Glomerular endothelial cell (primary cell): ENCODE data around the gene SLC34A1. TPM values are rescaled to one million over a fixed set of nuclear protein-coding genes. Genes with fewer than 3 reads are reported as not detected.
"Not testable (repeated sequence)": the region's sequence is repeated elsewhere in the genome, so short reads cannot be mapped to it uniquely, and the experiment has no call there.

Experiments
- DNase-seq: peaks from one replicate; pipeline ENCODE4 v3.0.0-alpha.2; 2011; ENCODE audit warnings: low read depth, low spot score; ENCODE audit errors: extremely low read depth
- total RNA-seq: library from RNA; depleted of rRNA; stranded (reverse); fragments of >200 nt; gene quantifications from 2 replicates; pipeline ENCODE4 v1.2.3, GENCODE V29; 2015

The SLC34A1 gene
- total RNA-seq, 1 donor from 2014 or later = not detected

DNA sequence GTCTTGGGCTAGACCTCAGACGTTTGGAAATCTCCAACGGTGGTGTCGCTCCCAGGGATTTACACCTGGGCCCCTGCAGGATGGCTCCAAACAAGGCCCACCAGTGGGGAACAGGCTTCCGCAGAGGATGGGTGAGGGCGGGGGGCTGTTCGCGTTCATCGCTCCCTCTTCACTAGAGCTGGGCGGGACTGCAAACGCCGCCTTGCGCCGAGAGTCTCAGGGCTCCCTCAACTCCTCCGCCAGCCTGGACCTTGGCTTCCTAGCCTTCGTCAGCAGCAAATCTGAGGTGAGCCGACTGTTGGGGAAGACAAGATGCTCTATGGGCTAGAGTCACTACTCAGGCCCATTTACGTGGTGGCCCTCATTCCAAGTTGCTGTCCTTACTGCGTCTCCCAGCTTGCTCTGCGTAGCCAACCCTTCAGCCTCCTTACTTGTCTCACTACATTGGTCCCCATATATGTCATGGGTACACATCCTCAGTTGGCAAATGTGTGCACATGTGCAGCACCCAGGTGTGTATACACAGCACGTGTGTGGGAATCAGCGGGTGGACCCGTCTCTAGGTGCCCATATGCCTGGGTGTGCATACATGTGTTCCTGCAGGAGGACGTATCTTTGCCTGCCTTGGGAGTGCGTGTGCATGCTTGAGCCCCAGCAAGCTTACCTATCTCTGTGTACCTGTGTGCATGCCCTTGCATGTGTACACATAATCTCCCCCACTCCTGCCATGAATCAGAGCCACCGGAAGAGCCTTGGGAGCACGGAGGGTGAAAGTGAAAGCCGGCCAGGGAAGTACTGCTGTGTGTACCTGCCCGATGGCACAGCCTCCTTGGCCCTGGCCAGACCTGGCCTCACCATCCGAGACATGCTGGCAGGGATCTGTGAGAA, 16.0 kb upstream of the SLC34A1 start:
- DNase-seq = no peak

DNA sequence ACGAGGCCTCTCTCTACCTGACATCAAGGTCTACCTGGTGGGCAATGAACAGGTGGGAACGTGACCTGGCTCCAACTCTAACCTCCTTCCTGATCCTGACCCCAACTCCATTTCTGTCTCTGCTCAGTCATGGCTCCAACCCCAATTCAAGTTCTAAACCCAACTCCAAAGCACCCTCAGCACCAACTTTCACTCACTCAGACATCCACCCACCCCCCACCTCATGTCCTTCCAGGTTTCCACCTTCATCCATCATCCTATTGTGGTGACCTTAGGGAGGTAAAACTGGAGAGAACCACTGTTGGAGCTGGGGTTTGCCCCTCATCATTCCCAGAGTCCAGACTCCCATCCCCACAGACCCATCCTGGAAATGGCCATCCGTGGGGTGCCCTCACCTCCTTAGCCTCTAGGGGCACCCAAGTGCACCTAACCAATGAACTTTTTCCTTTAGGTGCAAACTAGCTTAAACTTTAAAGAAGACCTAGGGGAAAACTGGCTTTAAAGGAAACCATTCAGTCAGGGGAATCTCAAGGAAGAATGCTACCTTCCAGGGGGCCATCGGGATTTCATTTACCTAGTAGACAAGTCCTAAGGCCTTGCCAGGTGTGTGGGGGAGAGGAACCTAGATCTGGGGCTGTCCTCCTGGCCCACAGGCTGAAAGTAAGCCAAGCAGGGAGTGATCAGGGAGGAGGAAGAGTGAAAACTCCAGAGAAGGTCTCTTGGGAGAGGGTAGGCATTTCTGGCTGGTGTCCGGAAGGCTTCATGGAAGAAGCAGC, 15.2 kb upstream of the SLC34A1 start:
- DNase-seq = no peak

GRCh38 chr5:177369645-177370440, 14.4 kb upstream of the SLC34A1 start:
- DNase-seq = no peak

DNA sequence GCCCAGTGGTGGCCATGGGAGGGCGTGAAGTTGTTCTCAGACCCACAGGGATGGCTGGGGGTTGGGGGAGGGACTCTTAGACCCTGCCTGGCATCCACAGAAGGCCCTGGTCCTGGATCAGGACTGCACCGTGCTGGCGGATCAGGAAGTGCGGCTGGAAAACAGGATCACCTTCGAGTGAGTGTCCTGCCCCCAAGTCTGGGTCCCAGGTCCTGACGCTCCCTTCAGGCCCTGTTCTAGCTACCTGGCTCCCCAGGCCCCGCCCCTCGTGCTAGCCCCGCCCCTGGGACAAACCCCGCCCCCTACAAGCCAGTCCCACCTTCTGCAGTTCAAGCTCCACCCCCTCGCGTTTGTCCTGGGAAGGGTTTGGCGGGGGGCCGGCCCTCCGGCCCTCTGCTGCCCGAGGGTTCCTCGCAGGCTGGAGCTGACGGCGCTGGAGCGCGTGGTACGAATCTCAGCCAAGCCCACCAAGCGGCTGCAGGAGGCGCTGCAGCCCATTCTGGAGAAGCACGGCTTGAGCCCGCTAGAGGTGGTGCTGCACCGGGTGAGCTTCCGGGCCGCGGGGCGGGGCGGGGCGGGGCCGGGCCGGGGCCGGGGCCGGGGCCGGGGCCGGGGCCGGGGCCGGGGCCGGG, 13.6 kb upstream of the SLC34A1 start:
- no peak for DNase-seq

GRCh38 chr5:177371120-177372033, 12.9 kb upstream of the SLC34A1 start:
- DNase-seq = no peak

DNA sequence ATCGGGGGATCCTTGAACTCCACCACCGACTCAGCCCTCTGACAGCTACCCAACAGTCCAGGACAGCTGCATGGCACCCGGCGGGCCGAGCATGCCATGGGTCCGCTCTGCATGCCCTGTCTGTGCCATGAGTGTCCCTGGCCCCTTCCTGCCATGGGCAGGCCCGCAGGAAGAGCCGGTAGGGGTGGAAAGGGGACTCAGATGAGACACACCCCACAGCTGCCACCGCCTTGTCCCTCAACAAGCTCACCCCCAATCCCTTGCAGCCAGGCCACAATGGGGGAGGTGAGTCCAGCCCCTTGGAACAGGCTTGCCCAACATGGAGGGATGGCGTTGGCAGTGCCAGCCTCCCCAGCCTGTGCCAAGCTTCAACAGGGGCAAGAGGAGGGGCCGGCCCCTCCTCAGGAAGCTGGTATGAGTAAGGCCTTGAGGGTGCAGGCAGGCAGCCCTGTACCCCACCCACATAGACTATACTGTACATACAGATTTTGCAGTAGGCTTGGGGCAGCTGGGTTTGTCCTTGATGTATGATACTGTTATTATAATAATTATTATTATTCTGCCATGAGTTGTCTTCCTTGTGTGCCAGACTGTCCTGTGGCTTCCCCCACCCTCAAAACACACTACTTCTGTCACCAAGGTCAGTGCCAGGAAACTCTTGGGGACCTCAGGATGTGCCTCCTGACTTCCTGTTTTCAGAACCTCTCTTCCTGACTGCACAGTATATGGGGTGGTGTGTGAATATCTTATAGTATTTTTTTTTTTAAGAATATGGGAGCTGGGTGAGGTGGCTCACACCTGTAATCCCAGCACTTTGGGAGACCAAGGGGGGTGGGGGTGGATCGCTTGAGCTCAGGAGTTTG, 12.0 kb upstream of the SLC34A1 start:
- no peak for DNase-seq

GRCh38 chr5:177372910-177373309, 11.3 kb upstream of the SLC34A1 start:
- no peak for DNase-seq

GRCh38 chr5:177373806-177374205, 10.4 kb upstream of the SLC34A1 start:
- DNase-seq = no peak

DNA sequence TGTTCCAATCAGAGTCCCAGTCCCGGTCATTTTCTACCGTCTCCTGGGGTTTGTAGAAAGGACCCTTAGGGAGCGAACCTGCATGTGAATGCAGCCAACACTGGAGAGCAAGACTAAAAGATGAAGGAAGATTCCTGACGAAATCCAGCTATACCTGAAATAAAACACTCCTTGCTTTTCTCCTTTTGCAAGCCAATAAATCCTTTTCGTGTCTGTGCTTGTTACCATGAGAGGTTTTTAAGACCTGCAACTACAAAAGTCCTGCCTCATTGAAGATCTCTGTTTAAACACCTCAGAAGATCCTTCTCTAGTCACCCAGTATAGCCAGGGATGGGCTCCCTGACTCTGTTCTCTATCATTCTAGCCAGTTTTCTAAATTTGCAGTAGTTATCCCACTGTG, 10.0 kb upstream of the SLC34A1 start:
- DNase-seq = no peak

DNA sequence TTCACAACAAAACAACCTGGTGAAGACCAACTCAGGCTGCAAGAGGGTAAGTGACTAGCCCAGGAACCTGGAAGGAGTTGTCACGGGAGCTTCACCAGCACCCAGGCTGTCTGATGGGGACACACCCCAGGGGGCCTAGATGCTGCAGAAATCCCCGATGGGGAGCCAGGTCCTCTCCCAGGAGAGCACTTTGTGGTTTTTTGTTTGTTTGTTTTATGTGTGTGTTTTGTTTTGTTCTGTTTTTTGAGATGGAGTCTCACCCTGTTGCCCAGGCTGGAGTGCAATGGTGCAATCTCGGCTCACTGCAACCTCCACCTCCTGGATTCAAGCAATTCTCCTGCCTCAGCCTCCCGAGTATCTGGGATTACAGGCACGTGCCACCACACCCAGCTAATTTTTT, 8.7 kb upstream of the SLC34A1 start:
- not testable (repeated sequence) for DNase-seq

- no peak for DNase-seq
Observed at GRCh38 chr5:177376107-177376506, 8.1 kb upstream of the SLC34A1 start.

- DNase-seq = no peak
Observed at GRCh38 chr5:177377851-177378776, 6.1 kb upstream of the SLC34A1 start.

- no peak for DNase-seq
Observed at GRCh38 chr5:177378884-177379883, 5.0 kb upstream of the SLC34A1 start.

- DNase-seq = no peak
Observed at GRCh38 chr5:177380805-177381126, 3.5 kb upstream of the SLC34A1 start.

DNA sequence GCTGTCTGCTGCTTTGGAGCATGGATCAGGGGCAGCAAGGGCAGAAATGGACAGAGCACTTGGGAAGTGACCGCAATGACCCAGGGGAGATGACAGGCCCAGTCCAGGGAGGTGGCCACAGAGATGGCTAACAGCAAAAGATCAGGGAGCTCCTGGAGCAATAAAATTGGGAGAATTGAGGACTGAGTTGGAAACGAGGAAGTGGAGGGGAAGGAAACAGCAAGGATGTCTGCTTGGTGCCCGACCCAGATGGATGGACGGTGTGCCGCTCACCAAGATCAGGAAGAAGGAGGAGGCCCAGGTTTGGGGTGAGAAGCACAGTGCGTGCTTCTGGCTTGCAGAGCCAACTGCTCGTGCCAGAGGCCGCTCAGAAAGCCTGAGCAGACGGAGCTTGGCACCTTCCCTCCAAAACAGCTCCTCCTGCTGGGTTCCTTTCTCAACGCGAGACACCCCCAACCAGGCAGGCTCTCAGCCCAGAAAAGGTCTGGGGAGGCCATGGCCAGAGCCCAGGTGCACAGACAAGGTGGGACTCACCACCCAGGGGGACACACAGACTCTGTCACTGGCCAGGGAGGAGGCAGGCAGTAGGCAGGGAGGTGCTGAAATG, 1.7 kb upstream of the SLC34A1 start:
- no peak for DNase-seq

- DNase-seq = no peak
Observed at GRCh38 chr5:177383181-177383580, 1.1 kb upstream of the SLC34A1 start.
